Measurements from ENCODE around the gene PLCL2.
"Not testable (repeated sequence)": the region's sequence is repeated elsewhere in the genome, so short reads cannot be mapped to it uniquely, and the experiment has no call there.

The PLCL2 gene

GRCh38 chr3:17088017-17088416 is 203.3 kb downstream of the PLCL2 start:
- DNase-seq = no peak

- DNase-seq = no peak
Measured at GRCh38 chr3:17088602-17089313, 204.0 kb downstream of the PLCL2 start.

GRCh38 chr3:17089314-17089700 is 204.6 kb downstream of the PLCL2 start:
- DNase-seq = no peak

- DNase-seq = no peak
Measured at GRCh38 chr3:17090280-17090983, 205.7 kb downstream of the PLCL2 start.

- DNase-seq = no peak
Measured at GRCh38 chr3:17091910-17092582, 207.3 kb downstream of the PLCL2 start.

- DNase-seq = no peak
Measured at GRCh38 chr3:17092583-17092933, 207.8 kb downstream of the PLCL2 start.

GRCh38 chr3:17094551-17094950 is 209.8 kb downstream of the PLCL2 start:
- DNase-seq = no peak

- DNase-seq = no peak
Measured at GRCh38 chr3:17103579-17103978, 218.8 kb downstream of the PLCL2 start.

- not testable (repeated sequence) for DNase-seq
Measured at GRCh38 chr3:17106801-17107200, 222.0 kb downstream of the PLCL2 start.

- no peak for DNase-seq
Measured at GRCh38 chr3:17110660-17111396, 226.1 kb downstream of the PLCL2 start.

- no peak for DNase-seq
Measured at GRCh38 chr3:17111586-17111985, 226.8 kb downstream of the PLCL2 start.

GRCh38 chr3:17115186-17115585 is 230.4 kb downstream of the PLCL2 start:
- no peak for DNase-seq

GRCh38 chr3:17116007-17116600 is 231.3 kb downstream of the PLCL2 start:
- DNase-seq = no peak

- no peak for DNase-seq
Measured at GRCh38 chr3:17118771-17119170, 234.0 kb downstream of the PLCL2 start.

- DNase-seq = no peak
Measured at GRCh38 chr3:17119201-17120072, 234.7 kb downstream of the PLCL2 start.

- DNase-seq = no peak
Measured at GRCh38 chr3:17120115-17120514, 235.4 kb downstream of the PLCL2 start.

GRCh38 chr3:17121336-17121735 is 236.6 kb downstream of the PLCL2 start:
- no peak for DNase-seq

- no peak for DNase-seq
Measured at GRCh38 chr3:17122758-17123157, 238.0 kb downstream of the PLCL2 start.

- no peak for DNase-seq
Measured at GRCh38 chr3:17125738-17126442, 241.1 kb downstream of the PLCL2 start.

GRCh38 chr3:17128671-17129070 is 243.9 kb downstream of the PLCL2 start:
- not testable (repeated sequence) for DNase-seq

- no peak for DNase-seq
Measured at GRCh38 chr3:17129556-17129955, 244.8 kb downstream of the PLCL2 start.

Measured in DMS53 (cell line).